ENCODE data around the gene VTCN1. TPM values are rescaled to one million over a fixed set of nuclear protein-coding genes. Genes with fewer than 3 reads are reported as not detected.

The VTCN1 gene
- total RNA-seq, 2 experiments from 2014 or later: not detected

- CTCF ChIA-PET (ENCODE audit: unreplicated experiment): no interaction called here
- no peak overlapping the region for H3K27ac ChIP-seq (ENCODE audit: low read depth, low read length, poor library complexity, severe bottlenecking)
- H4K20me1 ChIP-seq (ENCODE audit: insufficient read depth, low read length): no peaks in the 10 kb centered on the region
- H3K9me2 ChIP-seq (ENCODE audit: insufficient read depth, low read length): no peaks in the 10 kb centered on the region
- POLR2A ChIA-PET: no interaction called here
- no peaks in the 10 kb centered on the region for H3K4me1 ChIP-seq (ENCODE audit: insufficient read depth, low read length, poor library complexity, severe bottlenecking)
- no peaks in the 10 kb centered on the region for H3K36me3 ChIP-seq (ENCODE audit: insufficient read depth, low read length)
- TF ChIP-seq EZH2phosphoT487 (IDR thresholded peaks at IDR 0.05; ENCODE audit: borderline replicate concordance, low read depth, low read length): no peak
- TF ChIP-seq CTCF (conservative IDR thresholded peaks at IDR 0.05; ENCODE audit: low read length): no peak
- BruUV-seq (replicated peaks): no TSS peak
- no peak for DNase-seq (ENCODE audit: low spot score)
- no peak overlapping the region for H3K4me3 ChIP-seq (ENCODE audit: low read depth, low read length, poor library complexity, severe bottlenecking)
- H2AFZ ChIP-seq (ENCODE audit: low read length): no peak overlapping the region
- H3K9me3 ChIP-seq (ENCODE audit: low read length): no peaks in the 10 kb centered on the region
- H3K4me2 ChIP-seq (ENCODE audit: low read length): no peak overlapping the region
- no peaks in the 10 kb centered on the region for H3K79me2 ChIP-seq (ENCODE audit: insufficient read depth, low read depth, low read length)
- intact Hi-C loops (cut with micrococcal nuclease; ENCODE audit: unreplicated experiment): no loop called here
Observed at GRCh38 chr1:117210386-117210785, 341 bp downstream of the VTCN1 start.

GRCh38 chr1:117209094-117209493, 1.6 kb downstream of the VTCN1 start:
- TF ChIP-seq EZH2phosphoT487 (IDR thresholded peaks at IDR 0.05; ENCODE audit: borderline replicate concordance, low read depth, low read length) (no peak), CTCF (conservative IDR thresholded peaks at IDR 0.05; ENCODE audit: low read length) (no peak)
- intact Hi-C loops (cut with micrococcal nuclease; ENCODE audit: unreplicated experiment): no loop called here
- Histone ChIP-seq H3K4me1 (ENCODE audit: insufficient read depth, low read length, poor library complexity, severe bottlenecking) (no peaks in the 10 kb centered on the region), H4K20me1 (ENCODE audit: insufficient read depth, low read length) (no peaks in the 10 kb centered on the region), H3K4me3 (ENCODE audit: low read depth, low read length, poor library complexity, severe bottlenecking) (no peak overlapping the region), H3K9me2 (ENCODE audit: insufficient read depth, low read length) (no peaks in the 10 kb centered on the region), H3K36me3 (ENCODE audit: insufficient read depth, low read length) (no peaks in the 10 kb centered on the region), H3K79me2 (ENCODE audit: insufficient read depth, low read depth, low read length) (no peaks in the 10 kb centered on the region), H3K4me2 (ENCODE audit: low read length) (no peak overlapping the region), H2AFZ (ENCODE audit: low read length) (no peak overlapping the region), H3K9me3 (ENCODE audit: low read length) (no peaks in the 10 kb centered on the region), H3K27ac (ENCODE audit: low read depth, low read length, poor library complexity, severe bottlenecking) (no peak overlapping the region)
- DNase-seq (ENCODE audit: low spot score): no peak
- ChIA-PET CTCF (ENCODE audit: unreplicated experiment) (no interaction called here), POLR2A (interaction anchor here (0.6 to 0.9 kb wide), 3 partner anchors 30 to 137 kb away, joined by 3 to 4 read pairs (median 3); no protein-coding TSS in a partner anchor)
- no TSS peak for BruUV-seq (replicated peaks)

- H4K20me1 ChIP-seq (ENCODE audit: insufficient read depth, low read length): no peaks in the 10 kb centered on the region
- no peaks in the 10 kb centered on the region for H3K9me2 ChIP-seq (ENCODE audit: insufficient read depth, low read length)
- H2AFZ ChIP-seq (ENCODE audit: low read length): no peak overlapping the region
- intact Hi-C loops (cut with micrococcal nuclease; ENCODE audit: unreplicated experiment): no loop called here
- H3K9me3 ChIP-seq (ENCODE audit: low read length): no peaks in the 10 kb centered on the region
- no peak overlapping the region for H3K4me2 ChIP-seq (ENCODE audit: low read length)
- POLR2A ChIA-PET: no interaction called here
- no TSS peak for BruUV-seq (replicated peaks)
- H3K4me3 ChIP-seq (ENCODE audit: low read depth, low read length, poor library complexity, severe bottlenecking): no peak overlapping the region
- DNase-seq (ENCODE audit: low spot score): no peak
- H3K4me1 ChIP-seq (ENCODE audit: insufficient read depth, low read length, poor library complexity, severe bottlenecking): no peaks in the 10 kb centered on the region
- CTCF ChIA-PET (ENCODE audit: unreplicated experiment): no interaction called here
- TF ChIP-seq CTCF (conservative IDR thresholded peaks at IDR 0.05; ENCODE audit: low read length) (no peak), EZH2phosphoT487 (IDR thresholded peaks at IDR 0.05; ENCODE audit: borderline replicate concordance, low read depth, low read length) (no peak)
- H3K79me2 ChIP-seq (ENCODE audit: insufficient read depth, low read depth, low read length): no peaks in the 10 kb centered on the region
- H3K27ac ChIP-seq (ENCODE audit: low read depth, low read length, poor library complexity, severe bottlenecking): no peak overlapping the region
- no peaks in the 10 kb centered on the region for H3K36me3 ChIP-seq (ENCODE audit: insufficient read depth, low read length)
Observed at GRCh38 chr1:117208580-117208979, 2.1 kb downstream of the VTCN1 start.
